Neural cell (in vitro differentiated cells): ENCODE data around the gene HPS1. TPM values are rescaled to one million over a fixed set of nuclear protein-coding genes. Genes with fewer than 3 reads are reported as not detected.

Source experiments
- H2AFZ ChIP-seq: fragments of 200-600, 300-800 bp; sonication (generic), shearing (Covaris generic); 2 replicates; pipeline ENCODE4 v1.6.0; 2014; ENCODE audit warnings: low read depth, mild to moderate bottlenecking, antibody characterized with exemption, low read length, moderate library complexity
- H3F3A ChIP-seq: fragments of 200-600 bp; shearing (Covaris generic); 2 replicates; pipeline ENCODE4 v1.6.1; 2016; ENCODE audit warnings: mild to moderate bottlenecking, moderate library complexity, mixed read lengths, antibody characterized with exemption, low read length; ENCODE audit not compliant: insufficient read depth, poor library complexity, severe bottlenecking
- H3K27ac ChIP-seq: fragments of 200-600, 300-800 bp; sonication (generic), shearing (Covaris generic); 2 replicates; pipeline ENCODE4 v1.5.1; 2014; ENCODE audit warnings: mild to moderate bottlenecking, low read length, moderate library complexity
- H3K27me3 ChIP-seq: fragments of 300-800, 200-600 bp; sonication (generic), shearing (Covaris generic); 2 replicates; pipeline ENCODE4 v1.6.0; 2014; ENCODE audit warnings: mild to moderate bottlenecking, low read depth, low read length, moderate library complexity; ENCODE audit not compliant: insufficient read depth
- H3K36me3 ChIP-seq: fragments of 300-800, 200-600 bp; sonication (generic), shearing (Covaris generic); 2 replicates; pipeline ENCODE4 v1.5.1; 2014; ENCODE audit warnings: mild to moderate bottlenecking, antibody characterized with exemption, low read length, moderate library complexity; ENCODE audit not compliant: insufficient read depth
- H3K4me2 ChIP-seq: fragments of 300-800, 200-600 bp; sonication (generic), shearing (Covaris generic); 2 replicates; pipeline ENCODE4 v1.6.0; 2014; ENCODE audit warnings: mild to moderate bottlenecking, low read length
- H3K4me3 ChIP-seq: fragments of 300-800, 200-600 bp; sonication (generic), shearing (Covaris generic); 2 replicates; pipeline ENCODE4 v1.5.1; 2014; ENCODE audit warnings: mild to moderate bottlenecking, low read length, moderate library complexity
- H3K79me2 ChIP-seq: fragments of 200-600 bp; shearing (Covaris generic); replicated peaks from 2 replicates; pipeline ENCODE4 v1.6.0; 2014; ENCODE audit warnings: mild to moderate bottlenecking, low read length, moderate library complexity; ENCODE audit not compliant: insufficient read depth
- H3K9ac ChIP-seq: fragments of 300-800, 200-600 bp; sonication (generic), shearing (Covaris generic); 2 replicates; pipeline ENCODE4 v1.6.1; 2016; ENCODE audit warnings: mild to moderate bottlenecking, low read length, mixed read lengths
- H3K9me2 ChIP-seq: fragments of 200-600 bp; shearing (Covaris generic); 2 replicates; pipeline ENCODE4 v1.6.1; 2016; ENCODE audit warnings: mild to moderate bottlenecking, low read length, mixed read lengths; ENCODE audit not compliant: insufficient read depth
- H3K9me3 ChIP-seq: fragments of 200-600, 300-800 bp; sonication (generic), shearing (Covaris generic); 2 replicates; pipeline ENCODE4 v1.6.1; 2016; ENCODE audit warnings: mild to moderate bottlenecking, mixed run types, low read length, moderate library complexity, mixed read lengths
- H4K20me1 ChIP-seq: fragments of 200-600 bp; shearing (Covaris generic); 2 replicates; pipeline ENCODE4 v1.6.1; 2016; ENCODE audit warnings: mild to moderate bottlenecking, mixed run types; ENCODE audit not compliant: insufficient read depth
- CTCF ChIP-seq: fragments of 450-650 bp; IDR thresholded peaks from 2 replicates; pipeline ENCODE4 v1.5.1; 2014; ENCODE audit warnings: antibody characterized with exemption, mild to moderate bottlenecking, moderate library complexity; ENCODE audit not compliant: poor library complexity, severe bottlenecking
- EP300 ChIP-seq: fragments of 450-650 bp; conservative IDR thresholded peaks from 2 replicates; pipeline ENCODE4 v1.6.1; 2014; ENCODE audit warnings: antibody characterized with exemption, mild to moderate bottlenecking, moderate library complexity; ENCODE audit not compliant: poor library complexity, severe bottlenecking
- EZH2 ChIP-seq: fragments of 200-600, 300-800 bp; shearing (Covaris generic), sonication (generic); IDR thresholded peaks from 2 replicates; pipeline ENCODE4 v1.6.1; 2014; ENCODE audit warnings: antibody characterized with exemption, low read length, borderline replicate concordance, mild to moderate bottlenecking; ENCODE audit not compliant: insufficient read depth, poor library complexity, severe bottlenecking
- MXI1 ChIP-seq: fragments of 450-650 bp; conservative IDR thresholded peaks from 2 replicates; pipeline ENCODE4 v1.6.1; 2014; ENCODE audit warnings: antibody characterized with exemption, mild to moderate bottlenecking; ENCODE audit not compliant: poor library complexity, severe bottlenecking
- POLR2AphosphoS5 ChIP-seq: IDR thresholded peaks from 2 replicates; pipeline ENCODE4 v1.6.1; 2012
- RAD21 ChIP-seq: fragments of 450-650 bp; conservative IDR thresholded peaks from 2 replicates; pipeline ENCODE4 v1.6.1; 2014; ENCODE audit warnings: antibody characterized with exemption, mild to moderate bottlenecking, moderate library complexity
- REST ChIP-seq: IDR thresholded peaks from 2 replicates; pipeline ENCODE4 v1.6.1; 2012; ENCODE audit warnings: borderline replicate concordance
- SMC3 ChIP-seq: fragments of 450-650 bp; conservative IDR thresholded peaks from 2 replicates; pipeline ENCODE4 v1.6.1; 2014; ENCODE audit warnings: antibody characterized with exemption, mild to moderate bottlenecking, moderate library complexity; ENCODE audit not compliant: poor library complexity
- TAF1 ChIP-seq: IDR thresholded peaks from 2 replicates; pipeline ENCODE4 v1.6.1; 2012; ENCODE audit warnings: low read depth
- polyA plus RNA-seq: library from polyadenylated mRNA; depleted of rRNA; stranded (reverse); fragments of >200 nt; gene quantifications from 2 replicates; pipeline ENCODE4 v1.2.3, GENCODE V29; 2014

The HPS1 gene
- polyA plus RNA-seq, 1 donor from 2014 or later: 1.4 TPM

- no peaks in the 10 kb centered on the region for H3K9me3 ChIP-seq
- no peak overlapping the region for H3K27ac ChIP-seq
- no peak overlapping the region for H3K4me3 ChIP-seq
- no peaks in the 10 kb centered on the region for H4K20me1 ChIP-seq
- H3K9me2 ChIP-seq: no peaks in the 10 kb centered on the region
- H3K27me3 ChIP-seq: no peaks in the 10 kb centered on the region
- H3K36me3 ChIP-seq: no peaks in the 10 kb centered on the region
- H2AFZ ChIP-seq: no peak overlapping the region
- H3K4me2 ChIP-seq: no peak overlapping the region
- no peaks in the 10 kb centered on the region for H3K79me2 ChIP-seq
- TF ChIP-seq SMC3: no peak
- H3F3A ChIP-seq: no peaks in the 10 kb centered on the region
- H3K9ac ChIP-seq: no peak overlapping the region
These were observed 32.2 kb downstream of the HPS1 start for GRCh38 chr10:98414578-98414931.

- H3K27ac ChIP-seq: no peak overlapping the region
- H3K9me3 ChIP-seq: no peaks in the 10 kb centered on the region
- H3K27me3 ChIP-seq: no peaks in the 10 kb centered on the region
- H2AFZ ChIP-seq: no peak overlapping the region
- no peaks in the 10 kb centered on the region for H3F3A ChIP-seq
- no peak overlapping the region for H3K4me3 ChIP-seq
- no peak overlapping the region for H3K4me2 ChIP-seq
- TF ChIP-seq REST (no peak), TAF1 (no peak), EZH2 (no peak), EP300 (no peak), RAD21 (no peak), CTCF (no peak), POLR2AphosphoS5 (no peak), MXI1 (no peak), SMC3 (no peak)
- no peaks in the 10 kb centered on the region for H3K36me3 ChIP-seq
- H4K20me1 ChIP-seq: no peaks in the 10 kb centered on the region
- no peaks in the 10 kb centered on the region for H3K79me2 ChIP-seq
- no peaks in the 10 kb centered on the region for H3K9me2 ChIP-seq
- H3K9ac ChIP-seq: no peak overlapping the region
These were observed 35.0 kb downstream of the HPS1 start for GRCh38 chr10:98411768-98412167.

GRCh38 chr10:98411166-98411565, 35.6 kb downstream of the HPS1 start:
- TF ChIP-seq POLR2AphosphoS5 (no peak), MXI1 (no peak), EP300 (no peak), REST (no peak), TAF1 (no peak)
- Histone ChIP-seq H4K20me1 (no peaks in the 10 kb centered on the region), H3K27me3 (no peaks in the 10 kb centered on the region), H3K27ac (no peak overlapping the region), H3K4me3 (no peak overlapping the region), H3K4me2 (no peak overlapping the region), H3F3A (no peaks in the 10 kb centered on the region), H3K9me3 (no peaks in the 10 kb centered on the region), H3K9me2 (no peaks in the 10 kb centered on the region), H2AFZ (no peak overlapping the region), H3K9ac (no peak overlapping the region), H3K79me2 (no peaks in the 10 kb centered on the region), H3K36me3 (no peaks in the 10 kb centered on the region)
